Activated CD4-positive, alpha-beta memory T cell treated with anti-CD3 and anti-CD28 coated beads, Interleukin-2, amount 10 ng/mL, durations not matched to agents 7 days and 5 days (primary cell): ENCODE data around the gene UBE2D2. TPM values are rescaled to one million over a fixed set of nuclear protein-coding genes. Genes with fewer than 3 reads are reported as not detected.
"Not testable (repeated sequence)": the region's sequence is repeated elsewhere in the genome, so short reads cannot be mapped to it uniquely, and the experiment has no call there.

Experiments used
- CTCF ChIA-PET: fragments of 350-600 bp; sonication (Branson Sonifier 250); formaldehyde crosslinking; loops from one replicate; lab custom pipeline; 2021; ENCODE audit warnings: antibody characterized with exemption, inconsistent platforms; lab: Charles Lee
- POLR2A ChIA-PET: fragments of 350-600 bp; sonication (Branson Sonifier 250); formaldehyde crosslinking; loops from one replicate; lab custom pipeline; 2021; ENCODE audit warnings: antibody characterized with exemption; lab: Charles Lee
- DNase-seq: peaks from one replicate; pipeline ENCODE4 v3.0.0-alpha.2; 2020
- H3K27ac Mint-ChIP-seq: one replicate; pipeline ENCODE4 v1.8.0; 2021; ENCODE audit warnings: mild to moderate bottlenecking, mixed read lengths
- H3K27me3 Mint-ChIP-seq: one replicate; pipeline ENCODE4 v1.8.0; 2021; ENCODE audit warnings: mixed read lengths
- H3K36me3 Mint-ChIP-seq: one replicate; pipeline ENCODE4 v1.8.0; 2021; ENCODE audit warnings: low read depth, mixed read lengths
- H3K4me1 Mint-ChIP-seq: one replicate; pipeline ENCODE4 v1.8.0; 2021; ENCODE audit warnings: mixed read lengths
- H3K4me3 Mint-ChIP-seq: one replicate; pipeline ENCODE4 v1.8.0; 2021; ENCODE audit warnings: mild to moderate bottlenecking, mixed read lengths
- H3K9me3 Mint-ChIP-seq: one replicate; pipeline ENCODE4 v1.8.0; 2021; ENCODE audit warnings: mixed read lengths
- total RNA-seq, 2 experiments: library from RNA; stranded (reverse); gene quantifications; one replicate each; pipeline ENCODE4 v1.2.3, GENCODE V29; 2021

Gene UBE2D2
- total RNA-seq, 2 experiments from 2014 or later, result 241 to 244 TPM

- Mint-ChIP-seq H3K4me3 (no peak overlapping the region), H3K27me3 (no peaks in the 10 kb centered on the region), H3K4me1 (peaks cover 26% of the 10 kb centered on the region), H3K27ac (no peak overlapping the region), H3K9me3 (no peaks in the 10 kb centered on the region), H3K36me3 (peaks cover 43% of the 10 kb centered on the region)
- ChIA-PET POLR2A (interaction anchor here (1.2 kb wide), 1 partner anchor 13 kb away, joined by 3 read pairs; no protein-coding TSS in a partner anchor), CTCF (no interaction called here)
- no peak for DNase-seq
Measured at GRCh38 chr5:139593716-139594319, 32.7 kb downstream of the UBE2D2 start.

GRCh38 chr5:139597134-139597533 is 36.0 kb downstream of the UBE2D2 start:
- H3K27me3 Mint-ChIP-seq, result no peaks in the 10 kb centered on the region
- H3K9me3 Mint-ChIP-seq, result no peaks in the 10 kb centered on the region
- ChIA-PET CTCF (no interaction called here), POLR2A (interaction anchor here (2.1 kb wide), 1 partner anchor 35 kb away, joined by 6 read pairs; the partner anchor contains the start of gene UBE2D2)
- no peak overlapping the region for H3K4me3 Mint-ChIP-seq
- peaks cover 17% of the 10 kb centered on the region for H3K4me1 Mint-ChIP-seq
- no peak overlapping the region for H3K27ac Mint-ChIP-seq
- DNase-seq, result no peak
- H3K36me3 Mint-ChIP-seq, result peaks cover 38% of the 10 kb centered on the region

GRCh38 chr5:139598601-139598965 is 37.4 kb downstream of the UBE2D2 start:
- POLR2A ChIA-PET, result interaction anchor here (0.8 to 2.1 kb wide), 2 partner anchors 10 to 37 kb away, joined by 3 to 6 read pairs; partner anchors contain the start of gene UBE2D2
- not testable (repeated sequence) for H3K9me3 Mint-ChIP-seq

GRCh38 chr5:139600336-139600949 is 39.3 kb downstream of the UBE2D2 start:
- DNase-seq, result no peak
- peaks cover 41% of the 10 kb centered on the region for H3K36me3 Mint-ChIP-seq
- no peak overlapping the region for H3K27ac Mint-ChIP-seq
- no peaks in the 10 kb centered on the region for H3K9me3 Mint-ChIP-seq
- no peak overlapping the region for H3K4me3 Mint-ChIP-seq
- POLR2A ChIA-PET, result interaction anchor here (0.8 kb wide), 1 partner anchor 37 kb away, joined by 3 read pairs; no protein-coding TSS in a partner anchor
- H3K27me3 Mint-ChIP-seq, result no peaks in the 10 kb centered on the region
- peaks cover 12% of the 10 kb centered on the region for H3K4me1 Mint-ChIP-seq
- CTCF ChIA-PET, result no interaction called here

More at GRCh38 chr5:139598601-139598965, 37.4 kb downstream of the UBE2D2 start:
- CTCF ChIA-PET, result interaction anchor here (0.7 to 1.3 kb wide), 5 partner anchors 23 to 472 kb away, joined by 3 to 6 read pairs (median 4); no protein-coding TSS in a partner anchor
- peaks cover 45% of the 10 kb centered on the region for H3K36me3 Mint-ChIP-seq
- peaks cover 14% of the 10 kb centered on the region for H3K4me1 Mint-ChIP-seq
- H3K27me3 Mint-ChIP-seq, DNase-seq, H3K27ac Mint-ChIP-seq, H3K4me3 Mint-ChIP-seq: not testable (repeated sequence)

GRCh38 chr5:139601429-139601828 is 40.3 kb downstream of the UBE2D2 start:
- Mint-ChIP-seq H3K9me3 (no peaks in the 10 kb centered on the region), H3K4me1 (peaks cover 15% of the 10 kb centered on the region), H3K27me3 (no peaks in the 10 kb centered on the region), H3K27ac (no peak overlapping the region), H3K4me3 (no peak overlapping the region), H3K36me3 (peaks cover 42% of the 10 kb centered on the region)
- POLR2A ChIA-PET, result interaction anchor here (1.6 kb wide), 1 partner anchor 13 kb away, joined by 4 read pairs; no protein-coding TSS in a partner anchor
- CTCF ChIA-PET, result interaction anchor here (0.8 kb wide), 1 partner anchor 197 kb away, joined by 3 read pairs; the partner anchor contains the start of gene SPATA24
- no peak for DNase-seq

- H3K4me3 Mint-ChIP-seq, H3K27me3 Mint-ChIP-seq, DNase-seq, H3K9me3 Mint-ChIP-seq, H3K27ac Mint-ChIP-seq: not testable (repeated sequence)
- Mint-ChIP-seq H3K36me3 (peaks cover 42% of the 10 kb centered on the region), H3K4me1 (peaks cover 15% of the 10 kb centered on the region)
- CTCF ChIA-PET, result interaction anchor here (0.8 kb wide), 1 partner anchor 198 kb away, joined by 3 read pairs; the partner anchor contains the start of gene SPATA24
- POLR2A ChIA-PET, result interaction anchor here (1.6 kb wide), 1 partner anchor 13 kb away, joined by 4 read pairs; no protein-coding TSS in a partner anchor
Measured at GRCh38 chr5:139601948-139602347, 40.8 kb downstream of the UBE2D2 start.

GRCh38 chr5:139605887-139606286 is 44.7 kb downstream of the UBE2D2 start:
- ChIA-PET CTCF (interaction anchor here (1.0 to 1.8 kb wide), 3 partner anchors 26 to 31 kb away, joined by 3 to 11 read pairs (median 3); no protein-coding TSS in a partner anchor), POLR2A (no interaction called here)
- Mint-ChIP-seq H3K9me3 (no peaks in the 10 kb centered on the region), H3K27ac (no peak overlapping the region), H3K36me3 (peaks cover 28% of the 10 kb centered on the region), H3K27me3 (no peaks in the 10 kb centered on the region), H3K4me3 (no peak overlapping the region), H3K4me1 (peaks cover 10% of the 10 kb centered on the region)
- no peak for DNase-seq

GRCh38 chr5:139611703-139612584 is 50.8 kb downstream of the UBE2D2 start:
- ChIA-PET CTCF (interaction anchor here (1.2 to 1.5 kb wide), 2 partner anchors 21 to 24 kb away, joined by 3 to 5 read pairs; no protein-coding TSS in a partner anchor), POLR2A (interaction anchor here (1.1 to 1.9 kb wide), 2 partner anchors 20 to 49 kb away, joined by 3 to 5 read pairs; no protein-coding TSS in a partner anchor)
- no peaks in the 10 kb centered on the region for H3K27me3 Mint-ChIP-seq
- H3K36me3 Mint-ChIP-seq, result peaks cover 22% of the 10 kb centered on the region
- H3K4me3 Mint-ChIP-seq, result no peak overlapping the region
- H3K4me1 Mint-ChIP-seq, result peaks cover 20% of the 10 kb centered on the region
- DNase-seq, result no peak
- no peaks in the 10 kb centered on the region for H3K9me3 Mint-ChIP-seq
- peak overlapping the region; percentile 30 for H3K27ac Mint-ChIP-seq

- H3K36me3 Mint-ChIP-seq, result peaks cover 62% of the 10 kb centered on the region
- CTCF ChIA-PET, result interaction anchor here (1.2 kb wide), 1 partner anchor 14 kb away, joined by 3 read pairs; no protein-coding TSS in a partner anchor
- POLR2A ChIA-PET, result no interaction called here
- DNase-seq, result no peak
- H3K27me3 Mint-ChIP-seq, result no peaks in the 10 kb centered on the region
- no peaks in the 10 kb centered on the region for H3K9me3 Mint-ChIP-seq
- H3K4me1 Mint-ChIP-seq, result peaks cover 6% of the 10 kb centered on the region
- H3K27ac Mint-ChIP-seq, result peak overlapping the region; percentile 10
- H3K4me3 Mint-ChIP-seq, result no peak overlapping the region
Measured at GRCh38 chr5:139619861-139620260, 58.7 kb downstream of the UBE2D2 start.

GRCh38 chr5:139625398-139625797 is 64.3 kb downstream of the UBE2D2 start:
- ChIA-PET POLR2A (interaction anchor here (1.2 kb wide), 1 partner anchor 60 kb away, joined by 3 read pairs; no protein-coding TSS in a partner anchor), CTCF (interaction anchor here (2.5 to 3.6 kb wide), 2 partner anchors 10 to 141 kb away, joined by 12 to 16 read pairs; no protein-coding TSS in a partner anchor)
- H3K9me3 Mint-ChIP-seq, H3K4me1 Mint-ChIP-seq, DNase-seq, H3K27ac Mint-ChIP-seq, H3K27me3 Mint-ChIP-seq, H3K4me3 Mint-ChIP-seq: not testable (repeated sequence)
- H3K36me3 Mint-ChIP-seq, result peaks cover 65% of the 10 kb centered on the region

GRCh38 chr5:139630855-139631254 is 69.7 kb downstream of the UBE2D2 start:
- CTCF ChIA-PET, result interaction anchor here (0.7 to 6.3 kb wide), 5 partner anchors 8 to 432 kb away, joined by 3 to 73 read pairs (median 4); no protein-coding TSS in a partner anchor
- no peak for DNase-seq
- H3K27ac Mint-ChIP-seq, result no peak overlapping the region
- H3K4me1 Mint-ChIP-seq, result peaks cover 28% of the 10 kb centered on the region
- peaks cover 46% of the 10 kb centered on the region for H3K36me3 Mint-ChIP-seq
- H3K4me3 Mint-ChIP-seq, result no peak overlapping the region
- POLR2A ChIA-PET, result interaction anchor here (0.9 to 1.8 kb wide), 3 partner anchors 14 to 65 kb away, joined by 3 to 6 read pairs (median 3); no protein-coding TSS in a partner anchor
- H3K27me3 Mint-ChIP-seq, result no peaks in the 10 kb centered on the region
- H3K9me3 Mint-ChIP-seq, result no peaks in the 10 kb centered on the region
